K562 (cell line): ENCODE data around the gene PELI3. TPM values are rescaled to one million over a fixed set of nuclear protein-coding genes. Genes with fewer than 3 reads are reported as not detected.

ENCODE experiments used
- CXXC5 ChIP-seq: fragments of 250-450 bp; sonication (Bioruptor Pico); IDR thresholded peaks from 2 replicates; pipeline ENCODE4 v1.8.0; 2022; ENCODE audit warnings: inconsistent platforms, mild to moderate bottlenecking, moderate library complexity
- HMG20B ChIP-seq: fragments of 250-450 bp; sonication (Bioruptor Pico); IDR thresholded peaks from 2 replicates; pipeline ENCODE4 v1.5.0; 2021; ENCODE audit warnings: mild to moderate bottlenecking
- PRMT5 ChIP-seq: sonication (generic); formaldehyde crosslinking; IDR thresholded peaks from 2 replicates; pipeline ENCODE4 v1.5.0; 2020; ENCODE audit warnings: missing genetic modification reagents
- RB1 ChIP-seq: fragments of 450-650 bp; IDR thresholded peaks from 2 replicates; pipeline ENCODE4 v1.6.1; 2017; ENCODE audit warnings: low read depth, mild to moderate bottlenecking
- RFX1 ChIP-seq: fragments of 450-650 bp; IDR thresholded peaks from 2 replicates; pipeline ENCODE4 v1.6.1; 2016; ENCODE audit warnings: mild to moderate bottlenecking, moderate library complexity
- ZFPM2 ChIP-seq: fragments of 250-450 bp; sonication (Bioruptor Pico); IDR thresholded peaks from 2 replicates; pipeline ENCODE4 v1.5.1; 2022; ENCODE audit warnings: mild to moderate bottlenecking
- ZNF121 ChIP-seq: sonication (generic); formaldehyde crosslinking; conservative IDR thresholded peaks from 2 replicates; pipeline ENCODE4 v1.8.0; 2022; ENCODE audit warnings: missing genetic modification reagents
- ZNF165 ChIP-seq: fragments of 250-450 bp; sonication (Bioruptor Pico); IDR thresholded peaks from 2 replicates; pipeline ENCODE4 v1.4.0; 2020; ENCODE audit warnings: borderline replicate concordance
- ZNF263 ChIP-seq: sonication (generic); formaldehyde crosslinking; IDR thresholded peaks from 2 replicates; pipeline ENCODE4 v1.8.0; 2022; ENCODE audit warnings: mild to moderate bottlenecking, missing genetic modification reagents, borderline replicate concordance
- ZNF77 ChIP-seq: fragments of 250-450 bp; sonication (Bioruptor Pico); IDR thresholded peaks from 2 replicates; pipeline ENCODE4 v1.5.0; 2020
- polyA plus RNA-seq, 8 experiments: library from polyadenylated mRNA; depleted of rRNA in 4 of 8; stranded (reverse) in 5 of 8; unstranded in 3 of 8; fragments of >200 nt; fragmentation: Nextera tagmentation in 2 of 8; fragmentation: Illumina TruSeq in 1 of 8; extraction: Ambion mirVana in 2 of 8; extraction: Trizol in 1 of 8; gene quantifications; 2 replicates each; pipeline versions ENCODE4 v1.2.1 to v1.2.3, GENCODE V29; 2011 to 2014; ENCODE audit warnings: inconsistent platforms in 1 of 8, missing spikeins in 1 of 8
- total RNA-seq, 7 experiments: library from RNA; depleted of rRNA in 6 of 7; stranded (reverse); fragments of >200 nt in 6 of 7; fragmentation: Illumina TruSeq in 2 of 7; extraction: Trizol in 2 of 7; gene quantifications; 2 replicates each; pipeline versions ENCODE4 v1.2.1 to v1.2.3, GENCODE V29; 2011 to 2021; ENCODE audit warnings: low replicate concordance in 1 of 7
- TF ChIP-seq, protein P1 (sequence below): fragments of 250-450 bp; sonication (Bioruptor Pico); IDR thresholded peaks from 2 replicates; pipeline ENCODE4 v1.5.1; 2021; ENCODE audit warnings: mild to moderate bottlenecking
- TF ChIP-seq, protein P2 (sequence below): fragments of 250-450 bp; sonication (Bioruptor Pico); IDR thresholded peaks from 2 replicates; pipeline ENCODE4 v1.8.0; 2022; ENCODE audit warnings: inconsistent platforms, mild to moderate bottlenecking, moderate library complexity, borderline replicate concordance
- TF ChIP-seq, protein P3 (sequence below), 2 experiments: fragments of 450-650 bp in 1 of 2; sonication (generic) in 1 of 2; formaldehyde crosslinking in 1 of 2; IDR thresholded peaks; 2 replicates each; pipeline versions ENCODE4 v1.7.1 to v1.9.0; 2016 to 2022; ENCODE audit warnings: inconsistent platforms in 1 of 2, mild to moderate bottlenecking in 1 of 2, missing genetic modification reagents in 1 of 2
- TF ChIP-seq, protein P4 (sequence below), 2 experiments: fragments of 450-650 bp; IDR thresholded peaks; 2 replicates each; pipeline ENCODE4 v1.6.1; 2016

The PELI3 gene
- total and polyA plus RNA-seq, 9 of the 15 experiments (the other 6 are each of a cell fraction or from before 2014, with no cell fraction given) = 0.17 to 4.2 (median 1.9) TPM

DNA sequence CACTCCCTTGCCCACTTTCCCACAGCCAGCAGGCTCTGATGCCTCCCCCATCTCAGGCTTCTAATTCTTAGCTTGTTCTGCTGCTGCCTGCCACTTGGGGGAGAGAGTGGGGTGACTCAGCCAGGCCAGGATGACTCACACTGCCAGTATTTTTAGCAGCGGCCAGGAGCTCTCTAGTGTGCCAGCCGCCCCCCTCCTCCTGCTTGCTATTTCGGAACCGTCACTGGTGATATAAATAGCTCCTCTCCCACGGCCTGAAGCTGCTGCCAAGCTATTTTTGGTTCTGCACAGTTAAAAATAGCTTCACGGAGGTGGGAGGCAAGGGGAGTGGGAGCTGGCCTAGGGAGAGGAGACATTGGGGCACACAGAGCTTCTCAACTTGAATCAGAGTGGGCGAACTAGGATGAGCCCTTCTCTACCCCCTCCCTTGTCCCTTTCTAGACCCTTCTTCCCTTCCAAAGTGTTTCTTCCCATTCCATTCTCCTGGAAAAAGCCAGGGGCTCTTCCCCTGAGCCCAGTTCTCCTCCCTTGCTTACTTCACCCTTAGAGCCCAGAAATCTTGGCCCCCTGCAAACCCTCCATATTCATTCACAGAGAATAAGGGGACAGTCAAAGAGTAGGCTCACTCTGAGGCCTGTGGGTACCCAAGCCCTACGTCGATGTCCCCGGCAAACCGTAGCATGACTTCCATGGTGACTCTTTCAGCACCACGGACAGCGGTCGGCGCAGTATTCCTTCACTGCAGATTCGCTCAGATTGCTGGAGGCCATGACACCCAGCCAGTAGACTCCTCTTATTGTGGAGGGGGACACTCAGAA, 48.3 kb upstream of the PELI3 start (continued):
- TF ChIP-seq, protein P1, sequence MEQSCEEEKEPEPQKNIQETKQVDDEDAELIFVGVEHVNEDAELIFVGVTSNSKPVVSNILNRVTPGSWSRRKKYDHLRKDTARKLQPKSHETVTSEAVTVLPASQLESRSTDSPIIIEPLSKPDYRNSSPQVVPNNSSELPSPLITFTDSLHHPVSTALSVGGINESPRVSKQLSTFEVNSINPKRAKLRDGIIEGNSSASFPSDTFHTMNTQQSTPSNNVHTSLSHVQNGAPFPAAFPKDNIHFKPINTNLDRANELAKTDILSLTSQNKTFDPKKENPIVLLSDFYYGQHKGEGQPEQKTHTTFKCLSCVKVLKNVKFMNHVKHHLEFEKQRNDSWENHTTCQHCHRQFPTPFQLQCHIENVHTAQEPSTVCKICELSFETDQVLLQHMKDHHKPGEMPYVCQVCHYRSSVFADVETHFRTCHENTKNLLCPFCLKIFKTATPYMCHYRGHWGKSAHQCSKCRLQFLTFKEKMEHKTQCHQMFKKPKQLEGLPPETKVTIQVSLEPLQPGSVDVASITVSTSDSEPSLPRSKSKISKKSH (CRISPR knock-in tag) = no peak
- no peak for TF ChIP-seq ZNF77
- TF ChIP-seq, protein P2, sequence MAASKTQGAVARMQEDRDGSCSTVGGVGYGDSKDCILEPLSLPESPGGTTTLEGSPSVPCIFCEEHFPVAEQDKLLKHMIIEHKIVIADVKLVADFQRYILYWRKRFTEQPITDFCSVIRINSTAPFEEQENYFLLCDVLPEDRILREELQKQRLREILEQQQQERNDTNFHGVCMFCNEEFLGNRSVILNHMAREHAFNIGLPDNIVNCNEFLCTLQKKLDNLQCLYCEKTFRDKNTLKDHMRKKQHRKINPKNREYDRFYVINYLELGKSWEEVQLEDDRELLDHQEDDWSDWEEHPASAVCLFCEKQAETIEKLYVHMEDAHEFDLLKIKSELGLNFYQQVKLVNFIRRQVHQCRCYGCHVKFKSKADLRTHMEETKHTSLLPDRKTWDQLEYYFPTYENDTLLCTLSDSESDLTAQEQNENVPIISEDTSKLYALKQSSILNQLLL (CRISPR knock-in tag) = no peak
- TF ChIP-seq ZNF121 (CRISPR knock-in tag) = no peak
- TF ChIP-seq ZNF165 (CRISPR knock-in tag) = no peak
- peak; percentile 62; the same call in 1 of the 2 replicates for TF ChIP-seq ZNF263 (CRISPR knock-in tag)
- TF ChIP-seq RFX1 = no peak
- TF ChIP-seq HMG20B = no peak
- TF ChIP-seq RB1 = peak; percentile 39; the same call in 1 of the 2 replicates
- TF ChIP-seq, protein P3, sequence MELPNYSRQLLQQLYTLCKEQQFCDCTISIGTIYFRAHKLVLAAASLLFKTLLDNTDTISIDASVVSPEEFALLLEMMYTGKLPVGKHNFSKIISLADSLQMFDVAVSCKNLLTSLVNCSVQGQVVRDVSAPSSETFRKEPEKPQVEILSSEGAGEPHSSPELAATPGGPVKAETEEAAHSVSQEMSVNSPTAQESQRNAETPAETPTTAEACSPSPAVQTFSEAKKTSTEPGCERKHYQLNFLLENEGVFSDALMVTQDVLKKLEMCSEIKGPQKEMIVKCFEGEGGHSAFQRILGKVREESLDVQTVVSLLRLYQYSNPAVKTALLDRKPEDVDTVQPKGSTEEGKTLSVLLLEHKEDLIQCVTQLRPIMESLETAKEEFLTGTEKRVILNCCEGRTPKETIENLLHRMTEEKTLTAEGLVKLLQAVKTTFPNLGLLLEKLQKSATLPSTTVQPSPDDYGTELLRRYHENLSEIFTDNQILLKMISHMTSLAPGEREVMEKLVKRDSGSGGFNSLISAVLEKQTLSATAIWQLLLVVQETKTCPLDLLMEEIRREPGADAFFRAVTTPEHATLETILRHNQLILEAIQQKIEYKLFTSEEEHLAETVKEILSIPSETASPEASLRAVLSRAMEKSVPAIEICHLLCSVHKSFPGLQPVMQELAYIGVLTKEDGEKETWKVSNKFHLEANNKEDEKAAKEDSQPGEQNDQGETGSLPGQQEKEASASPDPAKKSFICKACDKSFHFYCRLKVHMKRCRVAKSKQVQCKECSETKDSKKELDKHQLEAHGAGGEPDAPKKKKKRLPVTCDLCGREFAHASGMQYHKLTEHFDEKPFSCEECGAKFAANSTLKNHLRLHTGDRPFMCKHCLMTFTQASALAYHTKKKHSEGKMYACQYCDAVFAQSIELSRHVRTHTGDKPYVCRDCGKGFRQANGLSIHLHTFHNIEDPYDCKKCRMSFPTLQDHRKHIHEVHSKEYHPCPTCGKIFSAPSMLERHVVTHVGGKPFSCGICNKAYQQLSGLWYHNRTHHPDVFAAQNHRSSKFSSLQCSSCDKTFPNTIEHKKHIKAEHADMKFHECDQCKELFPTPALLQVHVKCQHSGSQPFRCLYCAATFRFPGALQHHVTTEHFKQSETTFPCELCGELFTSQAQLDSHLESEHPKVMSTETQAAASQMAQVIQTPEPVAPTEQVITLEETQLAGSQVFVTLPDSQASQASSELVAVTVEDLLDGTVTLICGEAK (IDR thresholded peaks at IDR 0.05) = peak; percentile 62
- TF ChIP-seq, protein P3 (CRISPR knock-in tag; IDR thresholded peaks at IDR 0.05) = no peak
- TF ChIP-seq, protein P4, sequence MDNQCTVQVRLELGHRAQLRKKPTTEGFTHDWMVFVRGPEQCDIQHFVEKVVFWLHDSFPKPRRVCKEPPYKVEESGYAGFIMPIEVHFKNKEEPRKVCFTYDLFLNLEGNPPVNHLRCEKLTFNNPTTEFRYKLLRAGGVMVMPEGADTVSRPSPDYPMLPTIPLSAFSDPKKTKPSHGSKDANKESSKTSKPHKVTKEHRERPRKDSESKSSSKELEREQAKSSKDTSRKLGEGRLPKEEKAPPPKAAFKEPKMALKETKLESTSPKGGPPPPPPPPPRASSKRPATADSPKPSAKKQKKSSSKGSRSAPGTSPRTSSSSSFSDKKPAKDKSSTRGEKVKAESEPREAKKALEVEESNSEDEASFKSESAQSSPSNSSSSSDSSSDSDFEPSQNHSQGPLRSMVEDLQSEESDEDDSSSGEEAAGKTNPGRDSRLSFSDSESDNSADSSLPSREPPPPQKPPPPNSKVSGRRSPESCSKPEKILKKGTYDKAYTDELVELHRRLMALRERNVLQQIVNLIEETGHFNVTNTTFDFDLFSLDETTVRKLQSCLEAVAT (IDR thresholded peaks at IDR 0.05) = no peak
- TF ChIP-seq PRMT5 (CRISPR knock-in tag) = peak; percentile 92
- TF ChIP-seq CXXC5 = 0 out of 2 replicates have a peak, but pooled peaks have one; percentile 40
- TF ChIP-seq ZFPM2 = no peak
